GM21526 (cell line): ENCODE data around the gene SDF2L1.

Experiments
- ATAC-seq: cut with Tn5 transposase; IDR thresholded peaks from one replicate; pipeline ENCODE4 v1.9.1; 2021; ENCODE audit warnings: moderate library complexity; ENCODE audit not compliant: unreplicated experiment, low FRiP score

The SDF2L1 gene

DNA sequence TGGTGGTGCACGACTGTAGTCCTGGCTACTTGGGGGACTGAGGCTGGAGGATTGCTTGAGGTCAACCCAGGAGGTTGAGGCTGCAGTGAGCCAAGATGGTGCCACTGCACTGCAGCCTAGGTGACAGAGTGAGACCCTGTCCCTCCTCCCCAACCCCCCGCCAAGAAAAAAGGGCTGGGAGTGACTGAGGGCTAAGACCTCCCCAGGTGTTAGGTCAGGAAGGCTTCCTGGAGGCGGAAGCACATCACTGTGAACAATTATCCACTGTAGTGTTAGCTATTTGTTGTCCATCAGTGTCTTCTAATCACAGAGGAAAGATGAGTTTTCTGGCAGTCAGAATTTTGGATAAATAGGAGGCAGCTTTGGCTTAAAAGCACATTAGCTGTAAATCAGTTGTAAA lies 21.1 kb upstream of the SDF2L1 start:
- no peak for ATAC-seq

DNA sequence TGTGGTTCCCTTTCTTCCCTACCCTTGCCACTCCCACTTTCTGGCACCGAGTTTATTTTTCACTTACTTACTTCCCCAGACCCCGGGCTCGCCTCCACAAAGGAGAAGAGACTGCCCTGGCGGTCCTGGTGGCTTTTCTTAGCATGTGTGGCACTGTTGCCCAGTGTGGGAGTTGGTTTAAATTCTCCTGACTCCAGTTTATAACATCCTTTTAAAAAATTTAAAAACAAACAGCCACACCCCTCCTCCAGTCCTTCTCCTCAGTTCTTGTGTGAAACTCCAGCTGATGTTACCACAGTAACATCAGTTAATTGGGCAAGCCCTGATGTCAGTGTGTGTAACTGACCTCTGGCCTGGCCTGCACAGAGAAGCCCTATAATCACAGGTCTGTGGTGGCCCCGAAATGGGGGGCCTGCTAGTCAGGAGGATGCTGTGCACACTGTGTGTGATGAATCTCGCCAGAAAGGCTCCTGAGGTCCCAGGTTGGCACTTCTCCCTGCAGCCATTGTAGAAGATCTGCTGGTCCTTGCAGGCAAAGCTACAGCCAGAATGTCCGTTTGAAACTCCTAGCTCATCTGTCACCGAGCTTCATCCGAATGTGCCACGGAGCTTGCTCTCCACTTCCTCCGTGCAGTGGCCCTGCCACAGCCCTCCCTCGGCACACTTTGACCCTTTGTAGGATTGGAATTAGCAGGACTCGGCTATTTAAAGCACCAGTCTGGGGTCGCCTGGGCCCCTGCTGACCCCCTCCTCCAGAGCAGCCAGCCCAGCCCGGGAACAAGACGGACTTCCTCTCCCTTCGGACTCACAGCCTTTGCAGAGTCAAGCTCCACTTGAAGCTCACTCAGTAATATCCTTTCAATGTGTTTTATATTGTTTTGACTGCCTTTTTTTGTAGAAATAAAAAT lies 19.8 kb upstream of the SDF2L1 start:
- no peak for ATAC-seq

GRCh38 chr22:21622919-21623647 lies 19.0 kb upstream of the SDF2L1 start:
- no peak for ATAC-seq

GRCh38 chr22:21623648-21623970 lies 18.5 kb upstream of the SDF2L1 start:
- ATAC-seq = no peak

- ATAC-seq = no peak
Measured at GRCh38 chr22:21624120-21624879, 17.8 kb upstream of the SDF2L1 start.

- ATAC-seq = no peak
Measured at GRCh38 chr22:21624880-21625791, 17.0 kb upstream of the SDF2L1 start.

DNA sequence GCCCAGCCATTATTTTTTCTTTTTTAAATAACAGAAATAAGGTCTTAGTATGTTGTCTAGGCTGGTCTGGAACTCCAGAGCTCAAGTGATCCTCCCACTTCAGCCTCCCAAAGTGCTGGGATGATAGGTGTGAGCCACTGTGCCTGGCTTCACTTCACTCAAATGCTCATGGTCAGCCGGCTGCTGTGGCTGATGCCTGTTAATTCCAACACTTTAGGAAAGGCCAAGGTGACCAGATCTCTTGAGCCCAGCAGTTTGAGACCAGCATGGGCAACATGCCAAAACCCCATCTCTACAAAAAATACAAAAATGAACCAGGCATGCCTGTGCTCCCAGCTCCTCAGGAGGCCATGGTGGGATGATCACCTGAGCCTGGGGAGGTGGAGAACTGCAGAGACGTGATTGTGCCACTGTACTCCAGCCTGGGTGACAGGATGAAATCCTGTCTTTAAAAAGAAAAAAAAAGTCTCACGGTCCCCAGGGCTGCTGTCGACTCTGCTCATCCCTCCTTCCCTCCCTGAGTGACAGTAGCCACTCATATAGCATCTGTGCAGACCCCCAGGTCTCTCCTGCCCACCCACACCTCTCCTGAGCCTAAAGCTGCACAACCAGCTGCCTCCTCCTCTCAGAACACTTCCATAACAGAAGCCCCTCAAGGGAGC lies 15.9 kb upstream of the SDF2L1 start:
- no peak for ATAC-seq

DNA sequence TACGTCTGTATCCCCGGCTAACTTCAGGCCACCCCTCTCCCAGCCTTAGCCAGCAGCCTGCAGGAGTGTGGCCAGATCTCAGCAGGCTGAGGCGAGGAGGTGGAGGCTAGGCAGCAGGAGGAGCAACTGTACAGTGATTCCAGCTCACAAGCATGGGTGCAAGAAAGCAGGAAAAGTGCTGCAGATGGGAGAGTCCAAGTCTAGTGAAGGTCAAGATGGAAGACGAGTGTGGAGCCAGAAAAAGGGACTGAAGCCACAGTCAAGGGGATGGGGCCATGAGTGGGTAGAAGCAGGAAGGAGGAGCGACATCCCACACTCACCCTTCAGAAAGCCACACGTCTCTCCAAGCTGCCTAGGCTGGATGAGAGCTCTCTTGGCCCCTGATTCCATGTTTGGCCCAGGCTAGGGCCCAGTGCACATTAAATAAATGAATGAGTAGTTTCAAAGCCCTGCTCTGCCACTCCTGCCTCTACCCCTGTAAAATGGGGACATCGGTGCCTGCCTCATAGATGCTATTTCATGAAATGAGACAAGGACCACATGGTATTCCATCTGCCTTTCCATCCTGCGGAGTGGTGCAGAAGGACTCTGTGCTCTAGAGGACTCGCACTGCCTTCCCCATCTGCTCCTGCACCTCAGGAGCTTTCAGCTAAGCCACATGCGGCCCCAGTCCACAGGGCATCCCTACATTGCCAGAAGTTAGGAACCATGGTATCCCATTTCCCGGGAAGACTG lies 15.2 kb upstream of the SDF2L1 start:
- ATAC-seq = no peak

GRCh38 chr22:21628386-21629254 lies 13.5 kb upstream of the SDF2L1 start:
- peak; percentile 28 for ATAC-seq

GRCh38 chr22:21629255-21630149 lies 12.6 kb upstream of the SDF2L1 start, which contains the start of gene YDJC:
TSS of gene YDJC (minus strand) at chr22:21630022. CDS start at chr22:21630014, 8 bp downstream.
- ATAC-seq = peak; percentile 51

DNA sequence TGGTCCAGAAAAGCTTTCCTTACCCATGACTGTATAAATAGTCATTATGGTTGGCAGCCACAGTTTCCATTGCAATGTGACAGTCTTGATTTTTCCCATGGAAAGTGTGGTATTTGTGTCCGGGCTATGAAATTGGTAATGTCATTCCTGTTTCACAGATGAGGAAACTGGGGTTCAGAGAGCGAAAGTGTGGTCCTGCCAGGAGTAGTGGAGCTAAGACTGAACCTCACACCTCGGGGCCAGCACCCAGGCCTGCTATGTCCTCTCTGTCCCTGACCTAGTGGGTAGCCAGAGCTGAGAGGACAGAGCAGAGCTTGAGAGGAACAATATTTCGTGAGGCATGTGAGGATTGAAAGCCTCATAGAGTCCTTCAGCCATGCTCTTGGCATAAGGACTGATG lies 11.1 kb upstream of the SDF2L1 start:
- ATAC-seq = no peak

DNA sequence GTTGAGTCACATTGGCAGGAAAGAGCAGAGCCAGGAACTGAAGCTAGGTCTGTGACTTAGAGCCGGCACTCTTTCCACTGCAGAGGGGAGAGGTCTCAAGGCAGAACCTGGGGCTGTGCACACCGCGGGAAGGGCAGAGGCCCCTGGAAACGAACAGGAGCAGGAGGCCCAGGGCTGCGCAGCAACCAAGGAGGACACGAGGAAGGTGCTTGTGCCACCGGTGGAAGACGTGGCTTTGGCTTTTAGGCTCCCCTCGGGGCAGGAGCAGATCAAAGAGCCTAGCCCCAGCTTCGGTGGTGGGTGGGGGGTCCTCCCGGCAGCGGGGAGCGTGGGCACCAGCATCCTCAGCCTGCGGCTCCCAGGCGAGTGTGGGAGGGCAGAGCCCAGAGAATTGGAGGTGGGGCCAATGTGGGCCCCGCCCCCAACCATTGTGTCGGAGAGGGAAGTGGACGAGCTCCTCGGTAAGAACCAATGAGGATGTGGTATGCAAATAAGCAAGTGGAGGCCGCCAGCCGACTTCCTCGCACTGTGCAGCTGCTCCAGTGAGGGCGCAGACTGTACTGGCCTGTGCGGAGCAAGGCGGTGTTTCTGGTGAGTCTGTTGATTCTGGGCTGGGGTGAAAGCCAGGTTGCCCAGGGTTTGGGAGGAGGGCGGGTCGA lies 9.7 kb upstream of the SDF2L1 start, which contains the start of gene CCDC116:
CCDC116 (plus strand) TSS at position 524 of the 659 bp plus-strand sequence. CDS start 422 bp downstream, outside the sequence.
- no peak for ATAC-seq

GRCh38 chr22:21632931-21633330 lies 9.2 kb upstream of the SDF2L1 start:
- ATAC-seq = no peak

DNA sequence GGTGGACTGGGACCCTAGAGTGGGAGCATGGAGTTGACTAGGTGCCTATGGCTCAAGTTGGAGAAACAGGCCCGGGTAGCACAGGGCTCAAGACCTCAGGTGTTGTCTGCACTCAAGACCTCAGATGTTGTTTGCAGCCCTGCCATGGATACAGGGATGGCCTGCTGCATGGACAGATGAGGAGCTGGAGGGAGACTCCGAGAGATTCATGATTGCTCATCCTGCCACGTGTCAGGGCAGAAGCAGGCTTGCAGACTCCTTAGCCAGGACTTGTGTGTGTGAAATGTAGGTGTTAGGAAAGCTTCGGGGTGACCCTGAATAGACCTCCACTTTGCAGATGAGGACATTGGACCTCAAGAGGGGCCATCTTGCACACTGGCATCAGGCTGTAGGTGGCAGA lies 8.6 kb upstream of the SDF2L1 start:
- no peak for ATAC-seq

GRCh38 chr22:21634081-21634480 lies 8.0 kb upstream of the SDF2L1 start:
- no peak for ATAC-seq

DNA sequence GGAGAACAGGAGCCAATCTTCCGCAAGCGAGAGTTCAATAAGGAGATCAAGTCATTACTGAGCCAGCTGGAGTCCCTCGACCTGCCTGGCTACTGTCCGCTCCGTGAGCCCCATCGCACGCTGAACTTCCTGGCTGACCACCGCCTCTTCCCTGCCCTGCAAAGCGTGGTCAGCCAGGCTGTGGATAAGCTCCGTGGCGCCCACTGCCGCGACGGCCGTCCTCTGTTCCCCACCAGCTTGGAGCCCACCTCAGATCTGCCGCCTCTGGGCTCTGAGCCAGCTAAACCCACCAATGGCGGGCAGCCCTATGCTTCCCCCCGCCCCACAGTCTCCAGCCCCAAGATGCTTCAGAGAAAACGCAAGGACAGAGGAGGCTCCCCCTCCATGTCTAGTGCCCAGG lies 7.3 kb upstream of the SDF2L1 start:
- ATAC-seq = no peak
